HT-29 (cell line): ENCODE data around the gene STX10. TPM values are rescaled to one million over a fixed set of nuclear protein-coding genes. Genes with fewer than 3 reads are reported as not detected.
"Not testable (repeated sequence)": the region's sequence is repeated elsewhere in the genome, so short reads cannot be mapped to it uniquely, and the experiment has no call there.

Experiments
- DNase-seq: peaks from one replicate; pipeline ENCODE4 v3.0.0-alpha.2; 2015; ENCODE audit warnings: low spot score
- total RNA-seq: library from RNA; depleted of rRNA; stranded (reverse); fragments of >200 nt; shearing (Covaris generic); gene quantifications from 2 replicates; pipeline ENCODE4 v1.2.3, GENCODE V29; 2014

STX10 gene
- total RNA-seq, 1 experiment from 2014 or later: 86.0 TPM

- DNase-seq: no peak
Observed at GRCh38 chr19:13165162-13165997, 15.2 kb upstream of the STX10 start.

- DNase-seq: peak; percentile 78
Observed at GRCh38 chr19:13164343-13165161, 14.4 kb upstream of the STX10 start.

GRCh38 chr19:13163609-13164342, 13.6 kb upstream of the STX10 start:
- peak; percentile 75 for DNase-seq

GRCh38 chr19:13162724-13163608, 12.8 kb upstream of the STX10 start:
- DNase-seq: peak; percentile 95

GRCh38 chr19:13160557-13160956, 10.4 kb upstream of the STX10 start:
- DNase-seq: peak; percentile 23

- DNase-seq: no peak
Observed at GRCh38 chr19:13159713-13160112, 9.5 kb upstream of the STX10 start.

GRCh38 chr19:13155472-13156359, 5.5 kb upstream of the STX10 start:
- DNase-seq: peak; percentile 73

GRCh38 chr19:13154911-13155471, 4.8 kb upstream of the STX10 start:
- DNase-seq: peak; percentile 86

GRCh38 chr19:13154241-13154778, 4.1 kb upstream of the STX10 start:
- DNase-seq: peak; percentile 35

- DNase-seq: peak; percentile 17
Observed at GRCh38 chr19:13153569-13154240, 3.5 kb upstream of the STX10 start.

GRCh38 chr19:13152974-13153568, 2.9 kb upstream of the STX10 start:
- peak; percentile 92 for DNase-seq

GRCh38 chr19:13152356-13152973, 2.3 kb upstream of the STX10 start:
- peak; percentile 53 for DNase-seq

- DNase-seq: peak; percentile 91
Observed at GRCh38 chr19:13151605-13152355, 1.6 kb upstream of the STX10 start.

GRCh38 chr19:13150931-13151604, 893 bp upstream of the STX10 start:
- DNase-seq: no peak

- peak; percentile 33 for DNase-seq
Observed at GRCh38 chr19:13149628-13150186, 468 bp downstream of the STX10 start.

- DNase-seq: not testable (repeated sequence)
Observed at GRCh38 chr19:13149173-13149627, 975 bp downstream of the STX10 start.
